SJCRH30 (cell line): Measurements from ENCODE around the gene ZDHHC5. TPM values are rescaled to one million over a fixed set of nuclear protein-coding genes. Genes with fewer than 3 reads are reported as not detected.
"Not testable (repeated sequence)": the region's sequence is repeated elsewhere in the genome, so short reads cannot be mapped to it uniquely, and the experiment has no call there.

Source experiments
- DNase-seq, 2 experiments: peaks; one replicate each; pipeline ENCODE4 v3.0.0-alpha.2; 2015 to 2020
- H3K27ac ChIP-seq: fragments of 250-450 bp; sonication (Bioruptor Pico); 2 replicates; pipeline ENCODE4 v1.5.1; 2020; ENCODE audit warnings: mild to moderate bottlenecking, moderate library complexity
- H3K27me3 ChIP-seq: fragments of 250-450 bp; sonication (Bioruptor Pico); 2 replicates; pipeline ENCODE4 v1.5.1; 2020; ENCODE audit warnings: mild to moderate bottlenecking, moderate library complexity
- H3K36me3 ChIP-seq: fragments of 250-450 bp; sonication (Bioruptor Pico); 2 replicates; pipeline ENCODE4 v1.5.1; 2020; ENCODE audit warnings: mild to moderate bottlenecking, moderate library complexity
- H3K4me1 ChIP-seq: fragments of 250-450 bp; sonication (Bioruptor Pico); 2 replicates; pipeline ENCODE4 v1.5.1; 2020; ENCODE audit warnings: mild to moderate bottlenecking, moderate library complexity
- H3K4me3 ChIP-seq: fragments of 250-450 bp; sonication (Bioruptor Pico); 2 replicates; pipeline ENCODE4 v1.5.1; 2020; ENCODE audit warnings: mild to moderate bottlenecking, moderate library complexity
- H3K9me3 ChIP-seq: fragments of 250-450 bp; sonication (Bioruptor Pico); replicated peaks from 2 replicates; pipeline ENCODE4 v1.5.1; 2020; ENCODE audit warnings: mild to moderate bottlenecking, moderate library complexity
- total RNA-seq: library from RNA; depleted of rRNA; stranded (reverse); fragments of >200 nt; shearing (Covaris generic); gene quantifications from 2 replicates; pipeline ENCODE4 v1.2.3, GENCODE V29; 2014

Gene ZDHHC5
- total RNA-seq, 1 experiment from 2014 or later = 46.6 TPM

DNA sequence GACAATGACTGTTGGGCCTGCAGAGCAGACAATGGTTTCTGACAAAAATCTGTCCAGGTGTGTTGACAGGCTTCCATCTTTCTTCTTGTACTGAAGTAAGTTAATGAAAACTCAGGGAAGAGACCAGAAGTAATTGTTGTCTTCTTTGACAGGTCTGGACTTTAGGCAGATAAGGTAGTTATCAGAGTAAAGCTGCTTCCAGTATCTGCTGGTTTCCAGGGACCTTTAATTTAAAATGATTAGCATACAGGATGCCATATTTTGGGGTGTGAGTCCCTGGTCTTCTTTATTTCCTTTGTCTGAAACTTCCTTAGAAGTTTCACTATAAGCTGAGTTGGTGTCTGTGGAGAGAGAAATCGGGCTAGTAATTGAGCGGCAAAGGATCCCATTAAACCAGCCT is 45.9 kb downstream of the ZDHHC5 start:
- Histone ChIP-seq H3K36me3 (peaks cover 16% of the 10 kb centered on the region), H3K9me3 (no peaks in the 10 kb centered on the region), H3K4me1 (peaks cover 5% of the 10 kb centered on the region; the same call in 1 of the 2 replicates), H3K27me3 (no peaks in the 10 kb centered on the region), H3K4me3 (peak overlapping the region; percentile 83), H3K27ac (no peak overlapping the region)
- no peak for DNase-seq

DNA sequence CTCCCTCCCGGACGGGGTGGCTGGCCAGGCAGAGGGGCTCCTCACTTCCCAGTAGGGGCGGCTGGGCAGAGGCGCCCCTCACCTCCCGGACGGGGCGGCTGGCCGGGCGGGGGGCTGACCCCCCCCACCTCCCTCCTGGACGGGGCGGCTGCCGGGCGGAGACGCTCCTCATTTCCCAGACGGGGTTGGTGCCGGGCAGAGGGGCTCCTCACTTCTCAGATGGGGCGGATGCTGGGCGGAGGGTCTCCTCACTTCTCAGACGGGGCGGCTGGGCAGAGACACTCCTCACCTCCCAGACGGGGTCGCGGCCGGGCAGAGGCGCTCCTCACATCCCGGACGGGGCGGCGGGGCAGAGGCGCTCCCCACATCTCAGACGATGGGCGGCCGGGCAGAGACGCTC is 48.8 kb downstream of the ZDHHC5 start:
- DNase-seq, H3K9me3 ChIP-seq, H3K27me3 ChIP-seq, H3K27ac ChIP-seq, H3K4me1 ChIP-seq, H3K4me3 ChIP-seq: not testable (repeated sequence)
- H3K36me3 ChIP-seq = peaks cover 31% of the 10 kb centered on the region

DNA sequence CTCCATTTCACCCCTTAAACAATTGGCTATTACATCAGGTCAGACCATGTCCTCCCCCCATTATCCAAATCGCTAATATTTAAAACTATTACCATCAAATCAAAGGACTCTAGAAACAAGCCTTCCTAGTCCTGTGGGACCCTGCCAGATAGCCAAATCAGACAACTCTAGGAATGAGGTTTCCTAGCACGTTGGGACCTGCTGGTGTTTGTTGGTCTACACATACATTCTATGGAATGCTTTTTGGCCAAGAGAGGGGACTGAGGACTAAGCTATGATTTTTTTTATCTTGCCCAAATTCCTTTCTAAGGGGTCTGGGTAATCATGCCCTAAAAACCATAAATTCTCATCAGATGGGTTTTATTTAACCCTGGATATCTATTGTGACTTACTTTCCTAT is 59.3 kb downstream of the ZDHHC5 start:
- no peak for DNase-seq
- no peaks in the 10 kb centered on the region for H3K9me3 ChIP-seq
- H3K36me3 ChIP-seq = peaks cover 35% of the 10 kb centered on the region
- H3K4me1 ChIP-seq = no peaks in the 10 kb centered on the region
- no peaks in the 10 kb centered on the region for H3K27me3 ChIP-seq
- no peak overlapping the region for H3K4me3 ChIP-seq
- no peak overlapping the region for H3K27ac ChIP-seq

DNA sequence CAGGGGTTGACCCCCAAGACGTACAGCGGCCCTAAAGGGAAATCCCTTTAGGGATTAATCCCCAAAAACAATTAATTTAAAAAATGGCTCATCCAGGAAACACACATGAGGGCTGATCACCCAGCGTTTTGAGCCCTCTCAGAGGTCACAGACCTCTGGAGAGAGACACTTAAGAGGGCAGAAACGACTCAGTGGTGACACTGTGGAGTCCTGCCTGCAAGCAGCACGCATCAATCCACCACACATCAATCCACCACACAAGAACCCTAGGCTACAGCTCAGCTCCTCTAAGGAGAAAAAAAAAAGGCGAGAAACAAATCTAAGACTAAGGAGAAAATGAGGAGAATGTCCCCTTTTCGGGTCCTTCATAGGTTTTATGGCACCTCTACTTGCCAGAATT is 60.9 kb downstream of the ZDHHC5 start:
- no peaks in the 10 kb centered on the region for H3K4me1 ChIP-seq
- no peaks in the 10 kb centered on the region for H3K9me3 ChIP-seq
- H3K27me3 ChIP-seq = no peaks in the 10 kb centered on the region
- DNase-seq = no peak
- no peak overlapping the region for H3K4me3 ChIP-seq
- H3K36me3 ChIP-seq = peaks cover 25% of the 10 kb centered on the region
- H3K27ac ChIP-seq = no peak overlapping the region

DNA sequence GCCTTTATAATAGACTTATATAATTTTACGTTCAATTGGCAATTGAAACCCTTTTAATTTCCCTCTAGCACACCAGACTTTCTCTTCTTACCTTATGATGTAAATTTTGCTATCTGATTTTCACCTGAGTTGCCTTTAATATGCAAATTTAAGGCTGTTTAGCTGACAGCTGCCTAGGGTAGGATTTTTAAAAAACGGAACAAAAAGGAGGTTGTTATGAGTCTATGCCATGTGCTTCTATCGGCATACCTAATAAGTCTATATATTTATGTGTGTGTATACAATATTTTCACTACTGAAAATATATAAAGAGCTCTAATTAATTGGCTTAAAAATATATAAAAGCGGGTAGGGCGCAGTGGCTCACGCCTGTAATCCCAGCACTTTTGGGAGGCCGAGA is 61.6 kb downstream of the ZDHHC5 start:
- Histone ChIP-seq H3K4me1 (no peaks in the 10 kb centered on the region), H3K9me3 (no peaks in the 10 kb centered on the region), H3K27me3 (no peaks in the 10 kb centered on the region), H3K4me3 (no peak overlapping the region), H3K27ac (no peak overlapping the region), H3K36me3 (peaks cover 23% of the 10 kb centered on the region)
- no peak for DNase-seq

DNA sequence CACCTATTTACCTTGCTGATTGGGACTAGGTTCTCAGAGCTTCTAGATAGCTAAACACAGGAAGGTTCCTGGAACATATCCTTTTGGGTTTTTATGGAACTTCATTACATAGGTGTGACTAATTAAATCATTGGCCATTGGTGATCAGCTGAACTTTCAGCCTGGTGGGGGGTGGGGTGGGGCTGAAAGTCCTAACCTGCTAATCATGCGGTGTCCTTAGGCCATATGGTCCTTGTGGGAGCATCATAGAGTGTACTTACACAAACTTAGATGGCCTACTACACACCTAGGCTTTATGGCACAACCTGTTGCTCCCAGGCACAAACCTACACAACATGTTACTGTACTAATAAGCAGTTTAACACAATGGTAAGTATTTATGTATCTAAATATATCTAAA is 64.7 kb downstream of the ZDHHC5 start:
- no peak overlapping the region for H3K4me3 ChIP-seq
- H3K9me3 ChIP-seq = no peaks in the 10 kb centered on the region
- H3K4me1 ChIP-seq = no peaks in the 10 kb centered on the region
- no peak overlapping the region for H3K27ac ChIP-seq
- DNase-seq = no peak
- peaks cover 29% of the 10 kb centered on the region for H3K36me3 ChIP-seq
- H3K27me3 ChIP-seq = no peaks in the 10 kb centered on the region

DNA sequence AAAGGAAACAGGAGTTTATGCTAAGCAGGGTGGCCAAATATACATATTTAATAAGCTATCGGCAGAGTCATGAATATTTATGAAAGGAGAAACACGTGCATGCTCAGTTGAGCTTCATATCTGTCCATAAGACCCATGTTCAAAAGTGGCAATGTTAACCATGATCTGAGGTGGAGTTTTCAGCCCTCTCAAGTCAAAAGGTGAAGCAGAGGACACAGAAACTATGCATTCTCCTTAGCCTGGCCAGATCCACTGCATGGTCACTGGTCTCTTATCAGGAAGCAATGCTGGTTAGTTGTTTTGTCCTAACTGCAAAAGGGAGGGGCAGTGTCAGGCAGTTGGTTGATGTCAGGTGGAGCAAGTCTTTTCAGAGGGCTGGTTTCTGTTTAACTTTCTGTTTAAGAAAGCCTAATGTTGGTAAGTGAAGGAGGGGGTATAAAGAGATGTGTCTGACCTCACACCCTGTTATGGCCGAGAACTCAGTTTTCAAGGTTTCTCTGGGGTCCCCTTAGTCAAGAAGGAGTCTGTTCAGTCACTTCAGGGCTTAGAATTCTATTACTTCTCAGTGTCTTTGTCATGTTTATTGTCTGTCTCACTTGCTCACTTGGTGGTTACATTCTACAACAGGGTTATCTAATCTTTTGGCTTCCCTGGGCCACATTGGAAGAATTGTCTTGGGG is 67.8 kb downstream of the ZDHHC5 start:
- Histone ChIP-seq H3K27ac (no peak overlapping the region), H3K27me3 (no peaks in the 10 kb centered on the region), H3K9me3 (no peaks in the 10 kb centered on the region), H3K4me3 (no peak overlapping the region), H3K4me1 (0 out of 2 replicates have a peak, but pooled peaks cover 3% of the 10 kb centered on the region), H3K36me3 (peaks cover 45% of the 10 kb centered on the region)
- DNase-seq = no peak

DNA sequence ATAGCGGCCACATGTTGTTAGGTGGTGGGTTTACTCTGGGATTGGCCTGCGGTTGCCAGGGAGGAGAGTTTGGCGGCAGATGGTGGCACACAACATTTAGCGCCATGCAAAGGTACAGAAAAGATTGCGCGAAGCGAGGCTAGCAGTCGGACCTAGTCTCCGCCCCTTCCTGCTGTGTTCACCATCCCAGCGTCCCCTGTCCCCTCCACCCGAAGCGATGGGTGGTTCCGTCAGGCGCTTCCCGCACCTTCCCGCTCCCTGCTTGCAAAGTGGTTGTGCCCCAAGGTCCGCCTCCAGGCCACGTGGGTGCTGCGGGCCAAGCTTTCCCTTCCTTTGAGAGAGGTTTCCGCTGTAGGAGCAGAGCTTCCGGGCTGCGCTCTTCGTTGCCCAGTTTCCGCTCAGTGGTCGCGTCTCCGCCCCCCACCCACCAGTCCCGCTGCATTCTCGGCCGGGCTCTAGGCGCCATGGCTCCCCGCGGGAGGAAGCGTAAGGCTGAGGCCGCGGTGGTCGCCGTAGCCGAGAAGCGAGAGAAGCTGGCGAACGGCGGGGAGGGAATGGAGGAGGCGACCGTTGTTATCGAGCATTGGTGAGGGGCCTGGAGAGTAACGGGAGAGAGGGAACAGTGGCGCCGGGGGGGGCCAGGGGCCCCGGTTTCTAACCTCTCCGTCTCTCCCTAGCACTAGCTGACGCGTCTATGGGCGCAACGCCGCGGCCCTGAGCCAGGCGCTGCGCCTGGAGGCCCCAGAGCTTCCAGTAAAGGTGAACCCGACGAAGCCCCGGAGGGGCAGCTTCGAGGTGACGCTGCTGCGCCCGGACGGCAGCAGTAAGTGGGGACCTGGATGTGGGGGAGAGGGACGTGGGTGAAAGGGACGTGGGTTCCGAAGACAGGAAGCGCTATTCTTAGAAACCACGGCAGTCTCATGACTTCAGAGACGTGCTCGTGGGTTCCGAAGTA is 73.5 kb downstream of the ZDHHC5 start, which contains the start of gene SELENOH:
SELENOH (plus strand) TSS at position 360 of the 955 bp plus-strand sequence; CDS start at position 465, 105 bp downstream.
- H3K4me1 ChIP-seq = peaks cover 9% of the 10 kb centered on the region
- H3K27me3 ChIP-seq = no peaks in the 10 kb centered on the region
- peaks cover 40% of the 10 kb centered on the region for H3K36me3 ChIP-seq
- H3K9me3 ChIP-seq = no peaks in the 10 kb centered on the region
- H3K4me3 ChIP-seq = peak within 1 kb of the TSS; percentile 90
- peak within 1 kb of the TSS; percentile 76 for H3K27ac ChIP-seq
- peak; percentile 98 for DNase-seq

DNA sequence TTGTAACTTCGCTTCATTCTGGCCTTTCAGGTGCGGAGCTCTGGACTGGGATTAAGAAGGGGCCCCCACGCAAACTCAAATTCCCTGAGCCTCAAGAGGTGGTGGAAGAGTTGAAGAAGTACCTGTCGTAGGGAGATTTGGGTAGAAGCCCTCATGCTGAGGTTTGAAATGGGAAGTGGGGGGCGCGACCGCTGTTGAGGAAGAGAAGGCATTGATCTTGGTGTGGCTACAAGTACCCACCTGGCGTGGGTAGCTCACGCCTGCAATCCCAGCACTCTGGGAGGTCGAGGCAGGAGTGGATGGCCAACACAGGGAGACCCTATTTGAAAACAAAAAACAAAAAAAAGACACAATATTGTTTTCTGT is 74.2 kb downstream of the ZDHHC5 start:
- peaks cover 38% of the 10 kb centered on the region for H3K36me3 ChIP-seq

DNA sequence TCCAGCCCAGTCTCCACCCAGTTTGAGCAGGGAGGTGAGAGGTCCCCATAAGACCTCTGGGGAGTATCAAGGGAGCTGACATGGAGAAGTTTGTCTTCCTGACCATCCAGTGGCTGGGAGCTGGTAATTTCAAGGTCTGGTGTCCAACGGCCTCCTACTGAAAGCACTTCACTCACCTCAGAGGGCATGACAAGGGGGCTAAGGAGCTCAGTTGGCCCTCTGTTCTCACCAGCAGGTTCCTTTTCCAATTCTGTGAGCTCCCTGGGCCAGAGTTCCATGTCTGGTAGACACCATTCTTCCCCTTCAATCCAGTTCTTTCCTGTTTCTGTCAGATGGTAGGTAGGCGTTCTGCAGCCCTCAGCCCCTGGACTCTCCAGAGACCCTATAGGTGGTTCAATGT is 76.4 kb downstream of the ZDHHC5 start:
- H3K4me3 ChIP-seq = no peak overlapping the region
- H3K36me3 ChIP-seq = peaks cover 25% of the 10 kb centered on the region
- H3K27me3 ChIP-seq = no peaks in the 10 kb centered on the region
- no peaks in the 10 kb centered on the region for H3K9me3 ChIP-seq
- peaks cover 9% of the 10 kb centered on the region for H3K4me1 ChIP-seq
- no peak for DNase-seq
- H3K27ac ChIP-seq = no peak overlapping the region

More for the DNA sequence above, 74.2 kb downstream of the ZDHHC5 start:
- no peaks in the 10 kb centered on the region for H3K9me3 ChIP-seq
- H3K27me3 ChIP-seq = no peaks in the 10 kb centered on the region
- peaks cover 9% of the 10 kb centered on the region for H3K4me1 ChIP-seq
- H3K4me3 ChIP-seq = peak overlapping the region; percentile 90
- H3K27ac ChIP-seq = peak overlapping the region; percentile 76
- DNase-seq = no peak

DNA sequence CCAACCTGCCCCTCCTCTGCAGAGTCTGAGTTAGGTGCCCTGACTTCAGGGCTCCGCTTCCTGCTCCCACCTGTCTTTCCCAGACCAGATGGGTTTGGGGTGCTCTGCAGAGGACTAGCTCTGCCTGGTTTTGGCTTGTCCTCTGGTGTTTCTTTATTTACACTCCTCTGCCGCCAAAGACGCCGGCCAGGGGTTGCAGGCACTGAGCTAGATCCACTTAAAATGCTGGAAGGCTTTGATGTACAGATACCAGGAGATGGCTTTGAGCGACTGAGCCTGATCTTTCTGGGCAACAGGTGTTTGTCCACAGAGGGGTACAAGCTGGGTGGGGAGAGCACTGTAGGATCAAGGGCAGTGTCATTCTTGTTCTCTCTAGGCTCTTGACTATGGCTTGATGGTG is 77.3 kb downstream of the ZDHHC5 start:
- Histone ChIP-seq H3K4me3 (no peak overlapping the region), H3K4me1 (peaks cover 9% of the 10 kb centered on the region), H3K27me3 (no peaks in the 10 kb centered on the region), H3K9me3 (no peaks in the 10 kb centered on the region), H3K27ac (no peak overlapping the region), H3K36me3 (peaks cover 20% of the 10 kb centered on the region)
- DNase-seq = no peak

DNA sequence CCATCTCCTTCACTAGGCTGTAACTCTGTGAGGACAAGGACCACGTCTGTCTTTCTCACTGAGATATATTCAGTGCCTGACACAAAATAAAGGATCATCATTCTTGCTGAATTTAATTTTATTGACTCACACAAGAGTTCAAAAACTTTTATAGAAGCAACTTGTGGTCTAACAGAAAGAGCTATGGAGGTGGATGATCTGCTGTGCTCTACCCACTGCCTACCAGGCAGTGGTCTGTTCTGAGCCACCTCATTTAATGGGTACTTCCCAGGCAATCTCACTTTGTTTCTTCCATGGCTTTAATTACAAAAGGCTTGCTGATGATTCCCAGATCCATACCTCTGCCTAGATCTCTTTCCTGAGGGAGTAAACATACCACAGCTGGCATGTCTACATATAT is 79.0 kb downstream of the ZDHHC5 start:
- no peaks in the 10 kb centered on the region for H3K9me3 ChIP-seq
- no peak for DNase-seq
- H3K4me1 ChIP-seq = peaks cover 5% of the 10 kb centered on the region
- H3K4me3 ChIP-seq = no peak overlapping the region
- no peaks in the 10 kb centered on the region for H3K27me3 ChIP-seq
- H3K27ac ChIP-seq = no peak overlapping the region
- H3K36me3 ChIP-seq = peaks cover 16% of the 10 kb centered on the region
